NT2/D1 (cell line): ENCODE data around the gene CACNA1E.

Experiments used
- SUZ12 ChIP-seq: IDR thresholded peaks from 2 replicates; pipeline ENCODE4 v1.6.1; 2011; ENCODE audit not compliant: insufficient read length, insufficient read depth; ENCODE audit errors: extremely low read depth
- ZNF274 ChIP-seq: IDR thresholded peaks from 2 replicates; pipeline ENCODE4 v1.6.1; 2011; ENCODE audit warnings: mild to moderate bottlenecking, low read depth, low read length

DNA sequence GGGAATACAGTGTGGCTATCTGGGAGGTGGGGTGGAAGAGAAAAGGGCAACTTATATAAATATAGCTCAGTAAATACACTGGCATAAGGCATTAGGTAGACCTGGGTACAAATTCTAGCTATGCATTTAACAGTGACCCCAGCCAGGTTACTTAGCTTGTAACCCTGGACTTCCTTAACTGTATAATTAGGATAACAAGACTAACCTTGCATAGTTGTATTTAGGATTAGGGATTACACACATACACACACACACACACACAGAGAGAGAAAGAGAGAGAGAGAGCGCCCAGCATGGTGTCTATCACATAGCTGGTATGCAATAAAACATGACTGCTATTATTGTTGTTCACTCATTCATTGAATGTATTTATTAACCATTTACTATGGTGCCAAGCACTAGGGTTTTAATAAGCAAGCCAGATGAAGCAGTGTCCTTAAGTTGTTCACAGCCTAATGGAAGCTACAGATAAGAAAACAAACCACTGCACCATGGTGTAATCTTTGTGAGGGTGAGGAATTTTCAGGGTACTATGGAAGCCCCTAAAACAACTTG is 326.8 kb downstream of the CACNA1E start:
- TF ChIP-seq SUZ12 (no peak), ZNF274 (no peak)
